Suprapubic skin (tissue), 4 donors: ENCODE measurements around the gene OVAAL. TPM values are rescaled to one million over a fixed set of nuclear protein-coding genes. Genes with fewer than 3 reads are reported as not detected.

ENCODE experiments used
- DNase-seq, 2 donors: peaks; one replicate each; pipeline ENCODE4 v3.0.0-alpha.2; 2019; ENCODE audit warnings: low spot score in 2 of 2
- H3K27ac ChIP-seq: fragments of 200-600 bp; sonication (generic); one replicate; pipeline ENCODE4 v1.5.1; 2019
- H3K27me3 ChIP-seq: fragments of 200-600 bp; sonication (generic); one replicate; pipeline ENCODE4 v1.5.1; 2019
- H3K36me3 ChIP-seq: fragments of 200-600 bp; sonication (generic); one replicate; pipeline ENCODE4 v1.5.1; 2019
- H3K4me1 ChIP-seq: fragments of 200-600 bp; sonication (generic); one replicate; pipeline ENCODE4 v1.5.1; 2019
- H3K4me3 ChIP-seq: fragments of 200-600 bp; sonication (generic); one replicate; pipeline ENCODE4 v1.5.1; 2019; ENCODE audit warnings: mild to moderate bottlenecking
- H3K9me3 ChIP-seq: fragments of 200-600 bp; sonication (generic); one replicate; pipeline ENCODE4 v1.5.1; 2019
- CTCF ChIP-seq, 2 donors: fragments of 200-600 bp in 1 of 2; fragments of 450-650 bp in 1 of 2; sonication (generic) in 1 of 2; IDR thresholded peaks; one replicate each; pipeline ENCODE4 v1.5.1; 2016 to 2019; ENCODE audit warnings: antibody characterized with exemption in 2 of 2, mild to moderate bottlenecking in 1 of 2, moderate library complexity in 1 of 2
- EP300 ChIP-seq: sonication (generic); formaldehyde crosslinking; IDR thresholded peaks from one replicate; pipeline ENCODE4 v1.6.1; 2017; ENCODE audit warnings: antibody characterized with exemption
- POLR2A ChIP-seq, 2 donors: fragments of 450-650 bp; IDR thresholded peaks; one replicate each; pipeline ENCODE4 v1.6.1; 2017; ENCODE audit warnings: antibody characterized with exemption in 2 of 2, mild to moderate bottlenecking in 2 of 2, moderate library complexity in 2 of 2
- POLR2AphosphoS5 ChIP-seq, 3 donors: sonication (generic); formaldehyde crosslinking; IDR thresholded peaks; one replicate each; pipeline ENCODE4 v1.6.1; 2017; ENCODE audit warnings: antibody characterized with exemption in 3 of 3
- WGBS: methylation state at CpG from one replicate; pipeline ENCODE4 v1.1.5; 2018; 5-methylcytosine and 5-hydroxymethylcytosine counted together
- total RNA-seq, 4 donors: library from RNA; depleted of rRNA; stranded (reverse); fragments of >200 nt; gene quantifications; one replicate each; pipeline ENCODE4 v1.1.0, GENCODE V29; 2016

OVAAL gene
- total RNA-seq, 4 donors from 2014 or later = not detected

GRCh38 chr1:180571060-180571831 lies 12.5 kb downstream of the OVAAL start:
- TF ChIP-seq POLR2AphosphoS5 (IDR thresholded peaks at IDR 0.05) = no peak
- no peak for TF ChIP-seq EP300
- TF ChIP-seq CTCF (IDR thresholded peaks at IDR 0.05) = no peak
- no peak for TF ChIP-seq POLR2A (IDR thresholded peaks at IDR 0.05)
- no peaks in the 10 kb centered on the region for H3K27me3 ChIP-seq
- WGBS = 69% methylated on average over 5 of the region's 5 CpGs
- H3K4me1 ChIP-seq = peaks cover 8% of the 10 kb centered on the region
- DNase-seq = no peak
- H3K27ac ChIP-seq = no peak overlapping the region
- no peaks in the 10 kb centered on the region for H3K9me3 ChIP-seq
- H3K4me3 ChIP-seq = no peak overlapping the region
- no peaks in the 10 kb centered on the region for H3K36me3 ChIP-seq

GRCh38 chr1:180571832-180572636 lies 13.3 kb downstream of the OVAAL start:
- DNase-seq = no peak
- H3K9me3 ChIP-seq = no peaks in the 10 kb centered on the region
- H3K4me1 ChIP-seq = peaks cover 8% of the 10 kb centered on the region
- TF ChIP-seq CTCF (IDR thresholded peaks at IDR 0.05) (no peak), EP300 (no peak), POLR2A (IDR thresholded peaks at IDR 0.05) (no peak), POLR2AphosphoS5 (IDR thresholded peaks at IDR 0.05) (no peak)
- H3K36me3 ChIP-seq = no peaks in the 10 kb centered on the region
- H3K4me3 ChIP-seq = no peak overlapping the region
- H3K27ac ChIP-seq = no peak overlapping the region
- H3K27me3 ChIP-seq = no peaks in the 10 kb centered on the region
- 88% methylated on average over 10 of the region's 10 CpGs for WGBS

GRCh38 chr1:180572760-180573159 lies 14.0 kb downstream of the OVAAL start:
- H3K4me3 ChIP-seq = no peak overlapping the region
- WGBS = 92% methylated on average over 4 of the region's 4 CpGs
- H3K36me3 ChIP-seq = no peaks in the 10 kb centered on the region
- no peak overlapping the region for H3K27ac ChIP-seq
- H3K4me1 ChIP-seq = peaks cover 12% of the 10 kb centered on the region
- no peak for DNase-seq
- no peaks in the 10 kb centered on the region for H3K27me3 ChIP-seq
- TF ChIP-seq CTCF (IDR thresholded peaks at IDR 0.05) (no peak), EP300 (no peak)
- H3K9me3 ChIP-seq = no peaks in the 10 kb centered on the region

DNA sequence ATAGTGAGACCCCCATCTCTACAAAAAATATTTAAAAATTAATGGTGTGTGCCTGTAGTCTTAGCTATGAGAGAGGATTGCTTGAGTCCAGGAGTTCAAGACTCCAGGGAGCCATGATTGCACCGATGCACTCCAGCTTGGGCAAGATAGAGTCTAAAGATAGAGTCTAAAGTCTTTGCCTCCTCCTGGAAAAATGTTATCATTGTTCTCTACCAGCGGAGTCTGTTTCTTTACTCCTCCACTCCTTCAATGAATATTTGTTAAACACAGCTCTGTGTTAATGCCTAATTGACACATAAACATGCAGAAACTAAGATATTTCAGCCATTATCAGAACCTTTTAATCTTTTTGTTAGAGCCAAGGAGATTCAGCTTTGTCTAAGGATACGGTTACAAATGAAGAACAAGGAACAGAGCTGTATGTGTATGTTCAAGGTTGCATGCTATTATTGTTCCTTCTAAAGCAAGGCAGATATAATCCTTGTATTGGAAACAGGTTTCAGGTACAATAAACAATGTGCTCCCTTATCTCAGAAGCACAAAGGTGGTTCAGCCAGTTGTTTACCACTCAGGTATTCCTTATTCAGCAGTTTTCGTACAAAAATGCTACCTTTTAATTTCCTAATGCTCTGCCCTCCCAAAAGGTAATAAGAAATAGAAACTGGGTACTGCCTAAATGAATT lies 15.4 kb downstream of the OVAAL start:
- H3K4me1 ChIP-seq = peaks cover 12% of the 10 kb centered on the region
- H3K27me3 ChIP-seq = no peaks in the 10 kb centered on the region
- 58% methylated on average over 4 of the region's 4 CpGs for WGBS
- H3K9me3 ChIP-seq = no peaks in the 10 kb centered on the region
- no peak for DNase-seq
- TF ChIP-seq POLR2AphosphoS5 (IDR thresholded peaks at IDR 0.05) (no peak), CTCF (IDR thresholded peaks at IDR 0.05) (no peak), POLR2A (IDR thresholded peaks at IDR 0.05) (no peak), EP300 (no peak)
- H3K27ac ChIP-seq = no peak overlapping the region
- no peaks in the 10 kb centered on the region for H3K36me3 ChIP-seq
- H3K4me3 ChIP-seq = no peak overlapping the region

GRCh38 chr1:180577361-180577760 lies 18.6 kb downstream of the OVAAL start:
- no peak overlapping the region for H3K4me3 ChIP-seq
- no peaks in the 10 kb centered on the region for H3K36me3 ChIP-seq
- 60% methylated on average over 3 of the region's 3 CpGs for WGBS
- H3K27ac ChIP-seq = no peak overlapping the region
- DNase-seq = no peak
- TF ChIP-seq POLR2A (IDR thresholded peaks at IDR 0.05) = no peak
- no peak for TF ChIP-seq EP300
- TF ChIP-seq POLR2AphosphoS5 (IDR thresholded peaks at IDR 0.05) = no peak
- TF ChIP-seq CTCF (IDR thresholded peaks at IDR 0.05) = no peak
- no peaks in the 10 kb centered on the region for H3K9me3 ChIP-seq
- peaks cover 19% of the 10 kb centered on the region for H3K4me1 ChIP-seq
- no peaks in the 10 kb centered on the region for H3K27me3 ChIP-seq
